GM21423 (cell line): ENCODE measurements around the gene MYOM3.

Source experiments
- ATAC-seq: cut with Tn5 transposase; IDR thresholded peaks from one replicate; pipeline ENCODE4 v1.9.1; 2021; ENCODE audit warnings: mild to moderate bottlenecking, moderate library complexity; ENCODE audit not compliant: unreplicated experiment

The MYOM3 gene

DNA sequence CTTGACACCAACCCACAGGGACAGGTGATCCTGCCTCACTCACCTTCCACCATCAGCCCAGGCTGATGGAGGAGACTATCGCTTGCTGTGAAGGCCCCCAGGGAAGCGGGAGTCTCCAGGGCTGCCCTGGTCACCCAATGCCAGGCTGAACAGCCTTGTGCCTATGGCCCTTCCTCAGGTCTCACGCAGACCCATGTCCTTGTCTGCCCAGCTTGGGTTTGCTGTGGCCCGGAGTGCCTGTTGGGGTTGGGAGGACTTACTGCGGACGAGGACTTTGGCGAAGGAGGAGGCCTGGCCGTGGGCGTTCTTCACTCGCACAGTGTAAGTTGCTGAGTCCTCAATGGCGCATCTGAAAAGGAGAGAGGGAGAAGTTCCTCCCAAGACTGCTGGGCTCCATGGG, 14.3 kb downstream of the MYOM3 start:
- ATAC-seq = no peak

- no peak for ATAC-seq
Measured at GRCh38 chr1:24096739-24097103, 15.2 kb downstream of the MYOM3 start.

GRCh38 chr1:24096009-24096738, 15.8 kb downstream of the MYOM3 start:
- no peak for ATAC-seq

GRCh38 chr1:24095140-24095859, 16.6 kb downstream of the MYOM3 start:
- no peak for ATAC-seq

- ATAC-seq = no peak
Measured at GRCh38 chr1:24094554-24094953, 17.4 kb downstream of the MYOM3 start.

DNA sequence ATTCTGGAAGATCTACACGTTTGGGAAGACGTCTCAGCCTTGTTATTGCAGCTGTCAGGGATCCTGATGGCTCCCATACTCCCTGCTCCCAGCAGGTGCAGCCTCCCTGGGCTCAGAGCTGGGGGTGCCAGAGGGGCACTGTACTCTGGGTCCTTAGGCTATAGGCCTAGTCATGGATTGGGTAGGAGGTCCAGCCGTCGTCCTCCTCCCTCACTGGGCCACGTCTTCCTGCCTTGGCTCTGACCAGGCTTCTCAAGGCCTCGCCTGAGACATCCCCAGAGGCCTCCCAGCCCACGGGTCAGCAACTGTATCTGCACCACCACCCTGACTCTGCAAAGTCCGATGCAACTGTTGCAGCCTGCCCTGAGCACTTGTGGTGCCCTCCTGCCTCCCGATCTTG, 18.2 kb downstream of the MYOM3 start:
- ATAC-seq = no peak

- ATAC-seq = no peak
Measured at GRCh38 chr1:24092979-24093378, 19.0 kb downstream of the MYOM3 start.

- ATAC-seq = no peak
Measured at GRCh38 chr1:24091971-24092482, 19.9 kb downstream of the MYOM3 start.

DNA sequence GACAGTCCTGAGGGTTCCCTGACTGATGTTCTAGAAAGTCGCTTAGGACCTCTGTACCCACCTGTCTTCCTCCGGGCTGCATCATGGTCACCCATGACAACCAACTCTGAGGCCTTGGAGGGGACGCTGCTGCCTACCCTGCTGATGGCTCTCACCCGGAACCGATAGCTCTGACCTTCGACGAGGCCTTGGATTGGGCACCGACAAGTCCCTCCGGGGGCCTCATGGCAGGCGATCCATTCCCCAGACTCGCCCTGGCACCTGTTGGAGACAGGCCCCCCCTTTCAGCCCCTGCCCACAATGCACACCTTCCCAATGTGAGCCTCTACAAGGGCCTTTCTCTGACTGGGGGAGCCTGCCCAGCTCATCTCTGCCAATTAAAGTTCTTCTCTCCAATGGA, 21.2 kb downstream of the MYOM3 start:
- ATAC-seq = no peak

GRCh38 chr1:24089743-24090555, 22.0 kb downstream of the MYOM3 start:
- ATAC-seq = no peak

- no peak for ATAC-seq
Measured at GRCh38 chr1:24089027-24089742, 22.8 kb downstream of the MYOM3 start.

- no peak for ATAC-seq
Measured at GRCh38 chr1:24086466-24086865, 25.5 kb downstream of the MYOM3 start.

GRCh38 chr1:24085546-24085945, 26.4 kb downstream of the MYOM3 start:
- no peak for ATAC-seq

GRCh38 chr1:24085007-24085406, 26.9 kb downstream of the MYOM3 start:
- no peak for ATAC-seq

DNA sequence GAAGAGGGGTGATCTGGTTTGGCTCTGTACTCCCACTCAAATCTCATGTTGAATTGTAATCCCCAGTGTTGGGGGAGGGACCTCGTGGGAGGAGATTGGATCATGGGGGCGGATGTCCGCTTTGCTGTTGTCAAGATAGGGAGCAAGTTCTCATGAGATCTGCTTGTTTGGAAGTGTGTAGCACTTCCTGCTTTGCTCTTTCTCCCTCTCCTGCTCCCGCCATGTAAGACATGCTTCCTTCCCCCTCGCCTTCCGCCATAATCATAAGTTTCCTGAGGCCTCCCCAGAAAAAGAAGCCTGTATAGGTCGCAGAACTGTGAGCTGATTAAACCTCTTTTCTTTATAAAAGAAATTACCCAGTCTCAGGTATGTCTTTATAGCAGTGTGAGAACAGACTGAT, 27.9 kb downstream of the MYOM3 start:
- ATAC-seq = no peak

GRCh38 chr1:24082372-24082771, 29.6 kb downstream of the MYOM3 start:
- ATAC-seq = no peak

GRCh38 chr1:24081190-24081589, 30.7 kb downstream of the MYOM3 start:
- ATAC-seq = no peak

DNA sequence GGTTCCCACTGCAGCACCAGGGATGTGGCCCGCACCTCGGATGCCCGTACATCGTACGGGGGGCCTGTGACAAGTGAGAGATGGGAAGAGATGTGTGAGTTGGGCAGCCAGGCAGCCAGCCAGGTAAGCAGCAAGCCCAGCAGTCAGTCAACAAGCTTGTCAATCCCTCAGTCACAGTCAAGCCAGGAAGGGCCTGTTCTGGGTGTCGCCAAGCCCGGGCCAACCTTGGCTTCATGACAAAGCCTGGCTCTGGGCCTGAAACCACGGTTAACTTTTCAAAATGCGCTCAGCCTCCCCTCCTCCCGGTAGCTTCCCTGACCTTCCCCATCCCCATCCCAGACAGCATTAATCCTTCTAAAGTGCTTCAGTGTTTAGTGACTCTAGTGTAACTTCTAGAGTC, 31.8 kb downstream of the MYOM3 start:
- no peak for ATAC-seq

DNA sequence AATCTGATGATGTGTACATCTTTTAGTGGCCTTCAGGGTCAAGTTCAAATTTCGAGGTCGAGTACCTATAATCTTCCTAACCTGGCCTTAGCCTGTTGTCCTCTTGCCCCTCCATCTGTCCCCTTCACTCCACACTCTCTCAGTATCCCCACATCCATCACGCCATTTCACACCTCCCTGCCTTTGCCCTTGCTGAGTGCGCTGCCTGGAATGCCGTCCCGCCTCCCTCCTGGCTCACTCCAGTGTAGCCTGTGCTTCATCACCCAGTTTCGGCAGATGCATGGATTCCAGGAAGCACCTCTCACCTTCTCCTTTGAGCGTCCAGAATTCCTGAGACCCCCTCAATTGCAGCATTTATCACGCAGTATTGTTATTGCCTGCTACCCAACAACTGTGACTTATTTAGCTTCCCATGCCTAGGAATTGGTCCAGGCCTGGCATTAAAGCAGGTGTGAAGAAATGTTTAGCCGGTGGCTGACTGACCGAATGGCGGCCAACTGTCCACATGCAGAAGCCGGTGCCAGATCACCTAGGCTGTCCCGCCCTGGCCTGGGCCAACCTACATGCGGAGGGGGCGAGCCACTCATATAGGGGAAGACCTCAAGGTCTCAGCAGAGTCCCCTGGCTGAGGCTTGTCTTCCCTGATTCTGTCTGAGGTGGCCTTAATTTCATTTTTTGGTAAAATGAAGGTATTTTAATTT, 34.5 kb downstream of the MYOM3 start:
- ATAC-seq = no peak

DNA sequence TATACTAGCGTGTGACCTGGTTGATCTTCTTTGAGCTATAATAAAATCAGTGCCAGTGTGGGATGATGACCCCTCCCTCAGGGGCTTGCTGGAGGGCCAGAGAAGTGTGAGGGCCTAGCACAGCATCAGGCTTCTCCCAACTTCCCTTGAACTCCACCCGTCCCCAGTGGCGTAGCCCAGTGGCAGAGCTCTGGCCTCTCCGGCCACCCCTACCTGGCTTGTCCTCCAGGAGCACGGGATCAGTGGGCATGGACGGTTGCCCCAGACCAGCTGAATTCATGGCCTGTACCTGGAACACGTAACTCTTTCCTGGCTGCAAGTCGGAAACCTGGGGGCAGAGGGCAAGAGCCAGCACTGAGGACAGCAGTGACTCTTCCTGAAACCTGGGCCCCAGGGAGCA, 36.0 kb downstream of the MYOM3 start:
- ATAC-seq = no peak

GRCh38 chr1:24075590-24075854, 36.4 kb downstream of the MYOM3 start:
- ATAC-seq = no peak
